Thyroid gland (tissue), 4 donors: Measurements from ENCODE around the gene MSANTD2.

Experiments used
- CTCF ChIP-seq, 6 experiments: fragments of 200-600 bp in 3 of 6; fragments of 450-650 bp in 3 of 6; sonication (generic) in 3 of 6; IDR thresholded peaks; one replicate each; pipeline ENCODE4 v1.5.1; 2016 to 2019; ENCODE audit warnings: antibody characterized with exemption in 6 of 6, mild to moderate bottlenecking in 2 of 6, inconsistent platforms in 1 of 6, moderate library complexity in 1 of 6
- POLR2A ChIP-seq, 2 donors: fragments of 450-650 bp; IDR thresholded peaks; one replicate each; pipeline ENCODE4 v1.6.1; 2017; ENCODE audit warnings: antibody characterized with exemption in 2 of 2, mild to moderate bottlenecking in 2 of 2, moderate library complexity in 1 of 2

- TF ChIP-seq CTCF (IDR thresholded peaks at IDR 0.05), result no peak
- no peak for TF ChIP-seq POLR2A (IDR thresholded peaks at IDR 0.05)
These were observed 39.1 kb upstream of the MSANTD2 start for GRCh38 chr11:124839128-124839971.
